A549 (cell line): Measurements from ENCODE around the gene LTBP3. TPM values are rescaled to one million over a fixed set of nuclear protein-coding genes. Genes with fewer than 3 reads are reported as not detected.

ENCODE experiments used
- ATAC-seq, 2 experiments: fragments of 200-7000 bp in 1 of 2; fragments of >200 bp in 1 of 2; cut with Nextera tagmentation in 1 of 2; cut with Tn5 transposase in 1 of 2; 3 replicates each; pipeline versions ENCODE4 v1.8.0 to v1.9.1; 2018 to 2020; ENCODE audit warnings: mild to moderate bottlenecking in 1 of 2, moderate library complexity in 1 of 2
- CTCF ChIA-PET: fragments of 300-600 bp; sonication (Branson Sonifier 250); formaldehyde crosslinking; extraction: SDS; loops from one replicate; lab custom pipeline; 2021; ENCODE audit warnings: antibody characterized with exemption, inconsistent platforms; lab: Yijun Ruan, JAX
- POLR2A ChIA-PET: fragments of 350-600 bp; formaldehyde crosslinking; extraction: SDS; loops from one replicate; lab custom pipeline; 2021; ENCODE audit warnings: antibody characterized with exemption, inconsistent platforms; lab: Yijun Ruan, JAX
- DNase-seq, 2 experiments: peaks; one replicate each; pipeline versions ENCODE4 v3.0.0 to v3.0.0-alpha.2; 2011 to 2016; ENCODE audit warnings: low read depth in 1 of 2, low spot score in 1 of 2
- FAIRE-seq: peaks from 2 replicates; lab custom pipeline; 2011; peaks lifted over from hg19 to GRCh38; lab: Jason Lieb, UNC
- H3K27ac ChIP-seq, 2 experiments: fragments of >200 bp; sonication (Bioruptor Twin); formaldehyde crosslinking; 3 replicates each; pipeline ENCODE4 v1.5.1; 2016 to 2017
- H3K4me1 ChIP-seq: fragments of >200 bp; sonication (Bioruptor Twin); formaldehyde crosslinking; 3 replicates; pipeline ENCODE4 v1.6.1; 2016
- H3K4me2 ChIP-seq: fragments of >200 bp; sonication (Bioruptor Twin); formaldehyde crosslinking; 3 replicates; pipeline ENCODE4 v1.6.1; 2016
- H3K4me3 ChIP-seq: fragments of >200 bp; sonication (Bioruptor Twin); formaldehyde crosslinking; 3 replicates; pipeline ENCODE4 v1.5.1; 2016
- H3K9me3 ChIP-seq: fragments of >200 bp; sonication (Bioruptor Twin); formaldehyde crosslinking; 3 replicates; pipeline ENCODE4 v1.6.1; 2016
- CHD4 ChIP-seq: fragments of 200-600 bp; sonication (generic); IDR thresholded peaks from 2 replicates; pipeline ENCODE4 v1.6.1; 2016; ENCODE audit warnings: antibody characterized with exemption, mild to moderate bottlenecking, borderline replicate concordance
- CTCF ChIP-seq: fragments of >200 bp; sonication (Bioruptor Twin); formaldehyde crosslinking; IDR thresholded peaks from 3 replicates; pipeline ENCODE4 v1.5.1; 2016
- EHF ChIP-seq: fragments of 250-450 bp; sonication (Bioruptor Pico); IDR thresholded peaks from 2 replicates; pipeline ENCODE4 v1.5.0; 2020; ENCODE audit warnings: mild to moderate bottlenecking
- ELK1 ChIP-seq: fragments of 150-350 bp; IDR thresholded peaks from 2 replicates; pipeline ENCODE4 v1.6.1; 2014; ENCODE audit warnings: low read depth, mild to moderate bottlenecking, low read length
- EP300 ChIP-seq, 2 experiments: fragments of >200 bp; sonication (Bioruptor Twin); formaldehyde crosslinking; IDR thresholded peaks; 2 replicates in 1 of 2; 3 replicates in 1 of 2; pipeline ENCODE4 v1.6.1; 2016 to 2017
- FOSL2 ChIP-seq, 2 experiments: fragments of 450-650 bp in 1 of 2; fragments of >200 bp in 1 of 2; sonication (Bioruptor Twin) in 1 of 2; formaldehyde crosslinking; IDR thresholded peaks; 2 replicates each; pipeline versions ENCODE4 v1.5.0 to v1.6.1; 2016 to 2020; ENCODE audit warnings: mild to moderate bottlenecking in 1 of 2, moderate library complexity in 1 of 2
- HDAC2 ChIP-seq: fragments of 200-600 bp; sonication (generic); IDR thresholded peaks from 2 replicates; pipeline ENCODE4 v1.6.1; 2016
- HOXA7 ChIP-seq: fragments of 250-450 bp; sonication (Bioruptor Pico); IDR thresholded peaks from 2 replicates; pipeline ENCODE4 v1.5.0; 2020; ENCODE audit warnings: mild to moderate bottlenecking, moderate library complexity
- HOXB13 ChIP-seq: fragments of 250-450 bp; sonication (Bioruptor Pico); IDR thresholded peaks from 2 replicates; pipeline ENCODE4 v1.5.0; 2020; ENCODE audit warnings: low read depth, mild to moderate bottlenecking, moderate library complexity
- JUN ChIP-seq, 2 experiments: fragments of >200 bp; sonication (Bioruptor Twin); formaldehyde crosslinking; IDR thresholded peaks; 2 replicates in 1 of 2; 3 replicates in 1 of 2; pipeline ENCODE4 v1.6.1; 2016 to 2017
- JUNB ChIP-seq: fragments of >200 bp; sonication (Bioruptor Twin); formaldehyde crosslinking; IDR thresholded peaks from 2 replicates; pipeline ENCODE4 v1.6.1; 2016
- MAFK ChIP-seq: fragments of 450-650 bp; IDR thresholded peaks from 2 replicates; pipeline ENCODE4 v1.6.1; 2014; ENCODE audit not compliant: partially characterized antibody
- NR3C1 ChIP-seq: fragments of >200 bp; sonication (Bioruptor Twin); formaldehyde crosslinking; IDR thresholded peaks from 3 replicates; pipeline ENCODE4 v1.6.1; 2017
- SREBF2 ChIP-seq: fragments of 450-650 bp; IDR thresholded peaks from 2 replicates; pipeline ENCODE4 v1.6.1; 2014; ENCODE audit warnings: mild to moderate bottlenecking, moderate library complexity
- WGBS: methylation state at CpG from one replicate; pipeline ENCODE4 v1.1.6; 2017; ENCODE audit errors: missing lambda C conversion rate; 5-methylcytosine and 5-hydroxymethylcytosine counted together
- polyA plus RNA-seq, 4 experiments: library from polyadenylated mRNA; depleted of rRNA in 3 of 4; stranded (reverse); fragments of >200 nt; fragmentation: RNase III in 1 of 4; extraction: RNeasy Plus Mini Kit Qiagen cat#74134 plus additional on column Dnase treatment in 1 of 4; gene quantifications; 2 replicates in 3 of 4; 3 replicates in 1 of 4; pipeline ENCODE4 v1.2.3, GENCODE V29; 2011 to 2017
- TF ChIP-seq, protein P1 (sequence below): fragments of 450-650 bp; IDR thresholded peaks from 2 replicates; pipeline ENCODE4 v1.6.1; 2014; ENCODE audit warnings: antibody characterized with exemption
- TF ChIP-seq, protein P2 (sequence below): IDR thresholded peaks from 2 replicates; pipeline ENCODE4 v1.6.1; 2012

LTBP3 gene
- polyA plus RNA-seq, 2 of the 4 experiments (the other 2 are of a cell fraction): 28.6 to 123 TPM

DNA sequence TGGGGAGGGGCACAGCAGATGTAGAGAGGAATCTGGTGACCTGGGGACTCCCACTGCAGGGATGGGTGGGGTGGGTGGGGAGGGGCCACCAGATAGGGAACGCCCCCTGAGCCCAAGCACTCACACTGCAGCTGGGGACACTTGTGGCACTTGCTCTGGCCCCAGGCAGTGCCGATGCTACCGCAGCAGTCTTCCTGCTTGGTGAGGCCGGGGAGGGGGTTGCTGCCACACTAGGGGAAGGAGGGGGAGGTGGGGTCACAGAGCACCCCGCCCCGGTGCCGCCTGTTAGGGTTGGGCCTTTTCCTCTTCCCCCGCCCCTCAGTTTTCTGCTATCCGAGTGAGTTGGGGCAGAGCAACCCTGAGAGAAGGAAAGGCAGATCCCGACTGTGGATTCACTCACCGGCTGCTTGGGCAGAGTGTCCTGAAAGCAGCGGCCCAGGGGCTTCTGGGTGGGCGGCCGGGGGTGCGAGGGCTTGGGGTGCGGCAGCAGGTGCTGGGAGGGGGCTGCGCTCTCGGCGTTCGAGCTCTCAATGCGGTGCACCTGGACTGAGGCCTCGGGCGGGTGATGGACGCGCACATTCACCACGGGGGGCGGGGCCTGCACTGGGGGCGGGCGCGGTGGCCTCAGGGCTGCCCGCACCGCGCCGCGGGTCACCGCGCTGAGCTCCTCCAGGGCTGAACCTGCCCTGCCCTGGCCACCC, 4.7 kb downstream of the LTBP3 start:
- peak overlapping the region in 1 of 2 experiments; percentile 99; a peak in 3 of 6 replicates for H3K27ac ChIP-seq
- FAIRE-seq: no peak

DNA sequence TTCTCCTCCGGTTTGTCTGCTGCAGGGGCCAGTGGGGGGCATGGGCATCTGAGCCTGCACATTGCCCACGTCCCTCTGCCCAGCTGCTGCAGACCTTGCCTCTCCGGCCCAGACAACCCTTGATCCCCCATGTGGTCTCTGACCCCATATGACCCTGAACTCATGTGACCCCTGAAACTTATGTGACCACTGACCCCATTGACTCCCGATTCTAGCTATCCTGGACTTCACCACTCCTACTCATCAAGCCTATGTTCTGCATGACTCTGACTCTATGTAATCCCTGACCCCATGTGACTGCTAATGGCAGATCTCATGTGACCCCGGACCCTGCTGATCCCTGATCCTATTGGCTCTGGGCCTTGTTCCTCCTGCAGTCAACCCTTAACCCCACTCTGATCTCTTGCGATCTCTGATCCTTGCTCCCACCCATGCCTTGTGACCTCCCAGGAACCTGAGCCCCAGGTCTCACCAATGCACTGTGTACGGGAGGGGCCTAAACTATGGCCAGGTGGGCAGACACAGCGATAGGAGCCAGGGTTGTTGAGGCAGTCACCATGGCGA, 5.7 kb downstream of the LTBP3 start:
- ChIA-PET POLR2A (interaction anchor here (1.2 kb wide), 1 partner anchor 11 kb away, joined by 6 read pairs; no protein-coding TSS in a partner anchor), CTCF (interaction anchor here (0.5 to 8.0 kb wide), 22 partner anchors 9 to 478 kb away, joined by 3 to 148 read pairs (median 5); partner anchors contain the start of genes EHBP1L1, FAM89B, SCYL1 and ZNRD2)
- TF ChIP-seq, protein P1, sequence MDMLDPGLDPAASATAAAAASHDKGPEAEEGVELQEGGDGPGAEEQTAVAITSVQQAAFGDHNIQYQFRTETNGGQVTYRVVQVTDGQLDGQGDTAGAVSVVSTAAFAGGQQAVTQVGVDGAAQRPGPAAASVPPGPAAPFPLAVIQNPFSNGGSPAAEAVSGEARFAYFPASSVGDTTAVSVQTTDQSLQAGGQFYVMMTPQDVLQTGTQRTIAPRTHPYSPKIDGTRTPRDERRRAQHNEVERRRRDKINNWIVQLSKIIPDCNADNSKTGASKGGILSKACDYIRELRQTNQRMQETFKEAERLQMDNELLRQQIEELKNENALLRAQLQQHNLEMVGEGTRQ: peak; percentile 76
- no peak for TF ChIP-seq EHF (CRISPR knock-in tag)
- ATAC-seq (no peak), FAIRE-seq (no peak), DNase-seq (no peak)
- WGBS: 71% methylated on average over 8 of the region's 9 CpGs
- H3K4me1 ChIP-seq: peaks cover 54% of the 10 kb centered on the region
- H3K9me3 ChIP-seq: no peaks in the 10 kb centered on the region
- H3K27ac ChIP-seq: peak overlapping the region in 1 of 2 experiments; percentile 99; a peak in 1 of 6 replicates
- H3K4me2 ChIP-seq: peak overlapping the region; percentile 7; the same call in 1 of the 3 replicates
- no peak overlapping the region for H3K4me3 ChIP-seq

More for the DNA sequence above, 4.7 kb downstream of the LTBP3 start:
- WGBS: 66% methylated on average over 17 of the region's 37 CpGs
- no peak for ATAC-seq
- TF ChIP-seq HOXA7 (CRISPR knock-in tag): no peak
- no peak for TF ChIP-seq CTCF
- TF ChIP-seq ELK1: no peak
- no peak for TF ChIP-seq HDAC2
- TF ChIP-seq JUNB: no peak
- no peak for TF ChIP-seq FOSL2 (IDR thresholded peaks at IDR 0.05)
- no peak for TF ChIP-seq FOSL2 (CRISPR knock-in tag; IDR thresholded peaks at IDR 0.05)
- no peak for TF ChIP-seq EP300 (IDR thresholded peaks at IDR 0.05)
- TF ChIP-seq NR3C1: no peak
- no peak for TF ChIP-seq CHD4
- TF ChIP-seq, protein P2, sequence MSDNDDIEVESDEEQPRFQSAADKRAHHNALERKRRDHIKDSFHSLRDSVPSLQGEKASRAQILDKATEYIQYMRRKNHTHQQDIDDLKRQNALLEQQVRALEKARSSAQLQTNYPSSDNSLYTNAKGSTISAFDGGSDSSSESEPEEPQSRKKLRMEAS: no peak
- no peak for TF ChIP-seq SREBF2
- no peak for TF ChIP-seq JUN (IDR thresholded peaks at IDR 0.05)
- no peak for TF ChIP-seq MAFK
- TF ChIP-seq HOXB13 (CRISPR knock-in tag): no peak
- CTCF ChIA-PET: interaction anchor here (1.1 to 8.0 kb wide), 6 partner anchors 8 to 201 kb away, joined by 3 to 148 read pairs (median 28); partner anchors contain the start of genes EHBP1L1, FAM89B and ZNRD2
- peaks cover 54% of the 10 kb centered on the region for H3K4me1 ChIP-seq
- no peaks in the 10 kb centered on the region for H3K9me3 ChIP-seq
- DNase-seq: no peak
- POLR2A ChIA-PET: interaction anchor here (0.5 kb wide), 1 partner anchor 45 kb away, joined by 3 read pairs; no protein-coding TSS in a partner anchor
- no peak overlapping the region for H3K4me2 ChIP-seq
- H3K4me3 ChIP-seq: no peak overlapping the region
